Measurements from ENCODE around the gene UTS2B. TPM values are rescaled to one million over a fixed set of nuclear protein-coding genes. Genes with fewer than 3 reads are reported as not detected.
A peak's percentile ranks its signal among the peaks of the same experiment; 100 is the strongest.

UTS2B gene
- total and polyA plus RNA-seq, 2 of the 13 experiments (the other 11 are each of a cell fraction or from before 2014, with no cell fraction given): 0.03 to 0.46 TPM

- TF ChIP-seq ZBTB10 (CRISPR knock-in tag; IDR thresholded peaks at IDR 0.05; ENCODE audit: borderline replicate concordance) (no peak), JARID2 (CRISPR knock-in tag; IDR thresholded peaks at IDR 0.05; ENCODE audit: insufficient replicate concordance) (no peak), ZBTB38 (CRISPR knock-in tag; IDR thresholded peaks at IDR 0.05) (no peak; the same call in 1 of the 2 replicates), ATF4 (CRISPR knock-in tag; IDR thresholded peaks at IDR 0.05) (peak in 1 of 2 experiments; percentile 63; a peak in 2 of 4 replicates), RBAK (CRISPR knock-in tag; IDR thresholded peaks at IDR 0.05) (no peak), ZNF10 (CRISPR knock-in tag; IDR thresholded peaks at IDR 0.05; ENCODE audit: borderline replicate concordance, low read depth) (no peak), WIZ (CRISPR knock-in tag; IDR thresholded peaks at IDR 0.05) (no peak), CCDC6 (CRISPR knock-in tag; IDR thresholded peaks at IDR 0.05) (0 out of 2 replicates have a peak, but pooled peaks have one; percentile 65), FOXA1 (IDR thresholded peaks at IDR 0.05) (no peak), FOXA1 (CRISPR knock-in tag; IDR thresholded peaks at IDR 0.05) (peak; percentile 16; the same call in 1 of the 2 replicates), THYN1 (CRISPR knock-in tag; IDR thresholded peaks at IDR 0.05; ENCODE audit: borderline replicate concordance, low read depth) (no peak), ATF6 (CRISPR knock-in tag; conservative IDR thresholded peaks at IDR 0.05) (no peak), ZNF136 (CRISPR knock-in tag; IDR thresholded peaks at IDR 0.05; ENCODE audit: low read depth) (no peak), ZNF18 (CRISPR knock-in tag; IDR thresholded peaks at IDR 0.05; ENCODE audit: insufficient replicate concordance) (peak; percentile 56), ZBTB3 (CRISPR knock-in tag; IDR thresholded peaks at IDR 0.05; ENCODE audit: borderline replicate concordance, low read depth) (no peak), SIX4 (CRISPR knock-in tag; IDR thresholded peaks at IDR 0.05) (no peak), ZNF784 (CRISPR knock-in tag; IDR thresholded peaks at IDR 0.05; ENCODE audit: borderline replicate concordance) (no peak), JUN (CRISPR knock-in tag; IDR thresholded peaks at IDR 0.05) (no peak), ZNF343 (CRISPR knock-in tag; IDR thresholded peaks at IDR 0.05) (no peak), ZNF788 (CRISPR knock-in tag; IDR thresholded peaks at IDR 0.05; ENCODE audit: borderline replicate concordance) (peak; percentile 85; the same call in 1 of the 2 replicates), ZNF274 (CRISPR knock-in tag; IDR thresholded peaks at IDR 0.05) (no peak)
Observed at GRCh38 chr3:191328962-191329653, 1.2 kb downstream of the UTS2B start, which contains the start of gene CCDC50 (continued).
